Neuronal stem cell (in vitro differentiated cells): Measurements from ENCODE around the gene ADCY6.
A peak's percentile ranks its signal among the peaks of the same experiment; 100 is the strongest.

ENCODE experiments used
- DNase-seq: peaks from one replicate; pipeline ENCODE4 v3.0.0-alpha.2; 2013; ENCODE audit warnings: low spot score
- H2AFZ ChIP-seq: one replicate; pipeline ENCODE4 v1.6.1; 2013; ENCODE audit warnings: mild to moderate bottlenecking, low read length, inconsistent platforms
- H2AK5ac ChIP-seq: 2 replicates; pipeline ENCODE4 v1.6.1; 2013; ENCODE audit warnings: low read depth, mild to moderate bottlenecking, inconsistent platforms, low read length, moderate library complexity, mixed read lengths
- H2BK120ac ChIP-seq: 2 replicates; pipeline ENCODE4 v1.6.1; 2013; ENCODE audit warnings: low read depth, mild to moderate bottlenecking, inconsistent platforms, low read length, moderate library complexity, mixed read lengths
- H2BK12ac ChIP-seq: one replicate; pipeline ENCODE4 v1.6.1; 2013; ENCODE audit warnings: low read length, inconsistent platforms
- H2BK15ac ChIP-seq: 2 replicates; pipeline ENCODE4 v1.6.1; 2013; ENCODE audit warnings: mild to moderate bottlenecking, low read length, inconsistent platforms, mixed read lengths
- H2BK5ac ChIP-seq: one replicate; pipeline ENCODE4 v1.6.1; 2013; ENCODE audit warnings: inconsistent platforms, mild to moderate bottlenecking, low read length, moderate library complexity
- H3K14ac ChIP-seq: one replicate; pipeline ENCODE4 v1.6.1; 2013; ENCODE audit warnings: low read length, inconsistent platforms
- H3K18ac ChIP-seq: 2 replicates; pipeline ENCODE4 v1.6.1; 2013; ENCODE audit warnings: low read length, inconsistent platforms
- H3K23ac ChIP-seq: 2 replicates; pipeline ENCODE4 v1.6.1; 2013; ENCODE audit warnings: low read depth, mild to moderate bottlenecking, mixed read lengths, low read length, inconsistent platforms; ENCODE audit not compliant: poor library complexity
- H3K27ac ChIP-seq: replicated peaks from 3 replicates; pipeline ENCODE4 v1.5.1; 2013; ENCODE audit warnings: low read length, inconsistent platforms
- H3K27me3 ChIP-seq, 3 experiments: 2 replicates each; pipeline ENCODE4 v1.6.1; 2013; ENCODE audit warnings: low read length in 3 of 3, mild to moderate bottlenecking in 2 of 3, inconsistent platforms in 1 of 3, low read depth in 1 of 3, mixed read lengths in 1 of 3, moderate library complexity in 1 of 3; ENCODE audit not compliant: control insufficient read depth in 3 of 3, insufficient read depth in 3 of 3
- H3K36me3 ChIP-seq, 2 donors: replicated peaks in 1 of 2; 2 replicates each; pipeline ENCODE4 v1.6.1; 2013; ENCODE audit warnings: low read length in 2 of 2; ENCODE audit not compliant: control insufficient read depth in 2 of 2, insufficient read depth in 2 of 2
- H3K4ac ChIP-seq: 2 replicates; pipeline ENCODE4 v1.6.1; 2013; ENCODE audit warnings: inconsistent platforms, mild to moderate bottlenecking, low read length, moderate library complexity
- H3K4me1 ChIP-seq, 2 donors: 1 replicate in 1 of 2; 2 replicates in 1 of 2; pipeline ENCODE4 v1.6.1; 2013; ENCODE audit warnings: low read length in 2 of 2, low read depth in 1 of 2; ENCODE audit not compliant: control insufficient read depth in 2 of 2, insufficient read depth in 1 of 2
- H3K4me2 ChIP-seq: one replicate; pipeline ENCODE4 v1.6.1; 2013; ENCODE audit warnings: mild to moderate bottlenecking, low read length, inconsistent platforms; ENCODE audit not compliant: insufficient read depth, poor library complexity, severe bottlenecking
- H3K4me3 ChIP-seq, 2 donors: 2 replicates each; pipeline ENCODE4 v1.5.1; 2013; ENCODE audit warnings: low read length in 2 of 2, mild to moderate bottlenecking in 2 of 2, inconsistent platforms in 1 of 2, moderate library complexity in 1 of 2
- H3K79me1 ChIP-seq: one replicate; pipeline ENCODE4 v1.6.1; 2013; ENCODE audit warnings: low read depth, mild to moderate bottlenecking, inconsistent platforms, low read length, moderate library complexity
- H3K9ac ChIP-seq: one replicate; pipeline ENCODE4 v1.6.1; 2013; ENCODE audit warnings: mild to moderate bottlenecking, low read depth, low read length, inconsistent platforms; ENCODE audit not compliant: poor library complexity
- H3K9me3 ChIP-seq, 2 donors: replicated peaks in 1 of 2; 2 replicates each; pipeline versions ENCODE3 to v1.6.1; 2013; ENCODE audit warnings: low read length in 2 of 2, mild to moderate bottlenecking in 2 of 2, inconsistent platforms in 1 of 2, low read depth in 1 of 2, mixed read lengths in 1 of 2, moderate library complexity in 1 of 2; ENCODE audit not compliant: control insufficient read depth in 2 of 2, insufficient read depth in 1 of 2
- H4K8ac ChIP-seq: one replicate; pipeline ENCODE4 v1.6.1; 2013; ENCODE audit warnings: low read depth, mild to moderate bottlenecking, inconsistent platforms, low read length, moderate library complexity
- H4K91ac ChIP-seq: one replicate; pipeline ENCODE4 v1.6.1; 2013; ENCODE audit warnings: low read length, low read depth, mild to moderate bottlenecking, inconsistent platforms; ENCODE audit not compliant: poor library complexity
- WGBS, 2 donors: extraction: QIAGEN DNeasy Blood & Tissue Kit; methylation state at CpG; one replicate each; pipeline ENCODE4 v1.1.7; 2013; ENCODE audit warnings: missing lambda C conversion rate in 2 of 2, mixed read lengths in 1 of 2; ENCODE audit not compliant: insufficient read length in 2 of 2, insufficient replicate concordance in 1 of 2; ENCODE audit errors: extremely low coverage in 2 of 2; 5-methylcytosine and 5-hydroxymethylcytosine counted together

Gene ADCY6

DNA sequence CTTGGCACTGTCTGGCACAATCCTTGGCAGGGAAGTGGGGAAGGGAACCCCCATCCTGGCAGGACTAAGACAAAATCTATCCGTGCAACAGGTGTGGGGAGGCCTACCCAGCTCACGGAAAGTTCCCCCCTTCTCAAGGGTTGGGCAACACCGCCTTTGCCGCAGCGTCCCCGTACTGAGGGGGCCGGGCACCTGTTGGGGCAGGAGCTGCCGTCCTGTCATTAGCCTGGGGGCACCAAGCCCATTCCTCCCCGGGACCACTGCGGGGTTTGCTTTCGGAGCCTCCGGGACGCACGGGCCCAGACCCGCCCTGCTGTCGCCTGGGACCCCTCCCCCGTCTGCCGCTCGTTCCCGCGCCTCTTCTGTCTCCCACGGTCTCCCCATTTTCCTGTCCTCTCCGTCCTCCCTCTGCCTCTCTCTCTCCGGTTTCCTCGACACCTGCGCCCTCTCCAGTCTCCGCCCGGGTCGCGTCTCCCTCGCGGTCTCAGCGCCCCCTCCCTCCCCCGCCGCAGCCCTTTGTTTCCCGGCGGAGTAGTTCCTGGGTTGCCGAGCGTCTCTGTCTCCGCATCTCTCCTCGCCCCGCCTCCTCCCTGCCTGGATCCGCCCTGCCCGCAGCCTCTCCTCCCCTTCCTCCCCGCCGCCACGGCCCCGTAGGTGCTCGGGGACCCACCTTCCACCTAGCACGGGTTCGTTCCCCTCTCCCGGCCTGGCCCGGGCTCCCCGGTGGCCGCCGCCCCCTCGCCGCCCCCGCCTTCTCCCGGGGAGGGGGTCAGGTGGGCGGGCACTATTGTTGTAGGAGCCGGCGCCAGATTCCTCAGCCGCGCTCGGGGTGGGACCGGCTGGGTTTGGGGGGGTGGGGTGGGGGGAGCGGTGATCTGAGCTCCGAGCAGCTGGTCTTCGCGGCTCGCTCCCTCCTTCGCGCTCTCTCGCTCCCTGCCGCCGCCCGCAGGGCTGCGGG, 29.3 kb upstream of the ADCY6 start, which contains the start of gene CACNB3:
Gene CACNB3, plus strand, starts transcription at position 624 of the 958 bp plus-strand sequence. CDS start 434 bp downstream, outside the sequence.
- H3K27ac ChIP-seq, result peak within 1 kb of the TSS; percentile 32
- H3K79me1 ChIP-seq, result peaks cover 2% of the 10 kb centered on the region
- H3K4me2 ChIP-seq, result peak within 1 kb of the TSS; percentile 84
- peak within 1 kb of the TSS; percentile 99 for H3K18ac ChIP-seq
- H3K4me3 ChIP-seq, result peak within 1 kb of the TSS; percentile 65 to 85
- H3K23ac ChIP-seq, result peak within 1 kb of the TSS; percentile 96
- peaks cover 0 to 12% (median 0%) of the 10 kb centered on the region in 3 experiments for H3K27me3 ChIP-seq
- peak within 1 kb of the TSS; percentile 93 for H3K9ac ChIP-seq
- H3K4me1 ChIP-seq, result peaks cover 27 to 37% of the 10 kb centered on the region in 2 donors
- peaks cover 0 to 14% of the 10 kb centered on the region in 2 donors for H3K36me3 ChIP-seq
- H3K9me3 ChIP-seq, result no peaks in the 10 kb centered on the region
- H2BK15ac ChIP-seq, result peak within 1 kb of the TSS; percentile 19
- peak; percentile 71 for DNase-seq
- H2AK5ac ChIP-seq, result peak within 1 kb of the TSS; percentile 100
- no CpG with 5 or more reads among the region's 79 CpGs for WGBS, 2 donors
- H2BK12ac ChIP-seq, result peak within 1 kb of the TSS; percentile 77
- H3K4ac ChIP-seq, result peak within 1 kb of the TSS; percentile 96
- peak within 1 kb of the TSS; percentile 69 for H4K91ac ChIP-seq
- H3K14ac ChIP-seq, result peak within 1 kb of the TSS; percentile 25
- peak within 1 kb of the TSS; percentile 0 for H2BK120ac ChIP-seq
- peak within 1 kb of the TSS; percentile 97 for H2AFZ ChIP-seq
- H2BK5ac ChIP-seq, result peak within 1 kb of the TSS; percentile 94
- no peak within 1 kb of the TSS for H4K8ac ChIP-seq

DNA sequence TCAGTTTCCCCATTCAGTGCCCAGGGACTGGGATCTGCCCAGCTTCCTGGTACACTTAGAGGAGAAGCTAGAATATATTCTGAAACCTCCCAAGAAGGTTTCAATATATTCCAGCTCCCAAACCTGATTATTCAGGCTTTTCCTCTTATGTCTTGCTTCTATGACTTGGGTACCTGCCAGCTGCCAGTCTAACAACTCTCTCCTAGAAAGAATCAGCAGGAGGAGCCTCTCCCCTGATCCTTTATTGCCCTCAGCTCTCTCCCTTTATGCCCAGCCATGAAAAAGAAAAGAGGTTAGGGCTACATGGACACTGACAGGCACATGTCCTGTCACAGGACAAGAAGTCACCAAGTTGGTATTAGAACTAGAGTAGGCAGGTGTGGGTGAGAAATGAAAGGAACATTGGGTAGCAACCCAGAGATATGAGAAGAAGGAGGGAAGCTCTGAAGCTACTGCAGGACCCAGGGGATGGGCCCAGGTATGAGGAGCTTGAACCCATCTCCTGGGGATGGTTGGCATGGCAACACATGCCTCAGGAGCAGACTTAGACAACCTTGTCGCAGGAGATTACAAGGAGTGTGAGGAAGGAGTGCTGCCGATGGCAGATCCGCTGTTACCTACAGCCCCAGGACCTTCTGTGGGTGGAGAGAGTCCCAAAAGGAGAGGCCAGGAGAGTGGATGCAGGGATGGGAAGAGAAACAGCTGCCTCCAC, 27.4 kb upstream of the ADCY6 start:
- Histone ChIP-seq H3K14ac (no peak overlapping the region), H2AFZ (peak overlapping the region; percentile 97), H2BK5ac (no peak overlapping the region), H2BK12ac (no peak overlapping the region), H3K9ac (no peak overlapping the region), H3K4me3 (peak overlapping the region in 1 of 2 donors; percentile 61), H3K27ac (no peak overlapping the region), H3K4ac (no peak overlapping the region), H3K27me3 (peaks cover 0 to 12% (median 0%) of the 10 kb centered on the region in 3 experiments), H2BK15ac (no peak overlapping the region), H3K4me1 (peaks cover 27 to 39% of the 10 kb centered on the region in 2 donors), H3K23ac (no peak overlapping the region), H3K18ac (no peak overlapping the region), H3K79me1 (peaks cover 2% of the 10 kb centered on the region), H2BK120ac (no peak overlapping the region), H2AK5ac (peak overlapping the region; percentile 48), H4K91ac (no peak overlapping the region), H3K4me2 (peak overlapping the region; percentile 98), H4K8ac (no peak overlapping the region), H3K9me3 (no peaks in the 10 kb centered on the region), H3K36me3 (peaks cover 0 to 6% of the 10 kb centered on the region in 2 donors)
- no peak for DNase-seq
- WGBS, 2 donors, result no CpG with 5 or more reads among the region's 3 CpGs

DNA sequence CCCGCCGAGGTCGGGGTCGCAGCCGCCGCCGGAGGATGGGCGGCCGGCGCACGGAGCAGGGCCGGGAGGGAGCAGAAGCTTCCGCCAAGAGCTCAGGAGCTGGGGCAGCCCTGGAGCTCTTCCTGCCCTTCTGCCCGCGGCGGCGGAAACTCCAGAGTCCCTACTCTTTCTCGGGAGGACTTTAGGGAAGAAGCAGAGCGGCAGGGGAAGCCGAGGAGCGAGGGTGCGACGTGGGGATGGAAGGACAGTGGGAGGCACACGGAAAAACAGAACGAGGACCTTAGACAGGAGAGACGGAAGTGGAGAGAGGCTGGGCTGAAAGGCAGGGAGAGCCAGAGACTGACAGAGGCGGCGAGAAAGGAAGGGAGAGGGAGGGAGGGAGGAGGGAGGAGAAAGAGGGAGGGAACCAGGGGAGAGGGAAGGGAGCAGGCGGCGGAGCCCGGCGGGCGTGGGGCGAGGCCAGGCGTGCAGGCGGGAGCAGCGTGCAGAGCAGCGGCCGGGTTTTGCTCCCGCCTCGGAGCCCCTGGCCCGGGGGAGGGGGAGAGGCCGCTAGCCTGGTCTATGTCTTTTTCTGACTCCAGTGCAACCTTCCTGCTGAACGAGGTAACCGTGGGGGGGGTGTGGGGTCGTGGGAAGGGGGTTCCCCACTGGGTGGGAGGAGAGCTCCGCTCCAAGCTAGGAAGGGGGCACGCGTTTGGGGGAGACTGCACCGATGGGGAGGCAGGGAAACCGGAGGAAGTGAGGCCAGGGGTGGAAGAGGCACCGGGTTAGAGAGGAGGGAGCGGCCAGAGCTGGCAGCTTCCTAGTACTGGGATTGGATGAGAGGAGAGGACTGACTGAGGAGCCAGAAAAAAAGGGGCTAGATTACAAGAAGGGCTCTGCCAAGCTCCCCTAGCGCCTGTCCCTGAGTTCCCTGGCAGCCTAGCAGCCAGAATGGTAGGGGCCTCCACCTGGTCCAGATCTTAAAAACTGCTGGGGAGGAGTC, 26.5 kb upstream of the ADCY6 start:
- DNase-seq, result peak; percentile 68
- Histone ChIP-seq H3K14ac (peak overlapping the region; percentile 95), H4K91ac (no peak overlapping the region), H3K9ac (peak overlapping the region; percentile 93), H2BK15ac (peak overlapping the region; percentile 82), H3K4me2 (peak overlapping the region; percentile 98), H3K79me1 (peaks cover 2% of the 10 kb centered on the region), H3K4me3 (peak overlapping the region; percentile 61 to 84), H3K36me3 (peaks cover 0 to 6% of the 10 kb centered on the region in 2 donors), H3K27ac (peak overlapping the region; percentile 64), H3K4ac (peak overlapping the region; percentile 47), H3K23ac (peak overlapping the region; percentile 74), H3K4me1 (peaks cover 36 to 41% of the 10 kb centered on the region in 2 donors), H2BK5ac (peak overlapping the region; percentile 95), H2AFZ (peak overlapping the region; percentile 97), H2BK120ac (peak overlapping the region; percentile 27), H2BK12ac (no peak overlapping the region), H4K8ac (no peak overlapping the region), H3K27me3 (peaks cover 0 to 12% (median 0%) of the 10 kb centered on the region in 3 experiments), H2AK5ac (peak overlapping the region; percentile 48), H3K18ac (peak overlapping the region; percentile 98), H3K9me3 (no peaks in the 10 kb centered on the region)
- no CpG with 5 or more reads among the region's 54 CpGs for WGBS, 2 donors
